ENCODE results near the gene HSPE1. TPM values are rescaled to one million over a fixed set of nuclear protein-coding genes. Genes with fewer than 3 reads are reported as not detected.
"Not testable (repeated sequence)": the region's sequence is repeated elsewhere in the genome, so short reads cannot be mapped to it uniquely, and the experiment has no call there.

HSPE1 gene
- total RNA-seq, 2 donors from 2014 or later, result 264 to 275 TPM

DNA sequence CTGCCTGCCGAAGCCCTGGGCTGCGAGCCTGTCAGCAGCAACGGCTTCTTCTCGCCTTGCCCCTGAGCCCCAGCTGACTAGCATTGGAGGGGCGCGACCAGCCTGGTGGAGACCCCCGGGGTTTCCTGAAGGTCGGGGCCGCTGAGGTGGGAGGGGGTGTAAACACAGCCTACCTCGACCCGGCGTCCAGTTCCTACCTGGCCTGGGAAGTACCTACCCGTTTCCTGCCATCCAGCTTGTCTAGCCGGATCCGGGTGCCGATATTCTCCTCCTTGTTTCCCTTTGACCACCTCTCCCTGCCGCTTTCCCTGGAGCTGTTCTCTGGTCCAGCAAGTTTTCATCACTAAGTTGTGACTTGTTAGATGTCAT lies 16.2 kb downstream of the HSPE1 start:
- Mint-ChIP-seq H3K27ac (peak overlapping the region; percentile 89 to 98), H3K36me3 (peaks cover 25 to 29% of the 10 kb centered on the region in 2 donors), H3K9me3 (peaks cover 0 to 4% of the 10 kb centered on the region in 2 donors)
- DNase-seq (ENCODE audit: low spot score in 2 of 2), result peak in 1 of 2 donors; percentile 20
- ATAC-seq, result peak; percentile 2 to 26

DNA sequence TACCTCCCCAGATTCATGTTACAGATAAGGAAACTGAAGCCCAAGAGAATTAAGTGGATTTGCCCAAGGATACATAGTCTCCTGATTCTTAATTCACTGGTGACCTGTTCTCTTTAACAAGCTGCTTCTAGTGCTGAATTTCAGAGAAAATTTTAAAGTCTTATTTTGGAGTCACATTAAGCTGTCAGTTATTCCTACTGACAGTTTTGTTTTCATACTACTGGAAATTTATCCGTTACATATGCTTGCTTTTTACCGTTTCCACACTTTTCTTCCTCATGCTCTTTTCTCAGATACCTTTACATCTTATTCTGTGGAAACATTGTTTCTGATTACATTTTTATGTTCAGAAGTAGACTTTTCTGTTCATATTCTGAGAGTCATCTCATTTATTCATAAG lies 17.0 kb downstream of the HSPE1 start:
- ATAC-seq (no peak), DNase-seq (ENCODE audit: low spot score in 2 of 2) (no peak)
- Mint-ChIP-seq H3K9me3 (peaks cover 0 to 4% of the 10 kb centered on the region in 2 donors), H3K27ac (peak overlapping the region; percentile 89 to 98), H3K36me3 (peaks cover 25 to 29% of the 10 kb centered on the region in 2 donors)

DNA sequence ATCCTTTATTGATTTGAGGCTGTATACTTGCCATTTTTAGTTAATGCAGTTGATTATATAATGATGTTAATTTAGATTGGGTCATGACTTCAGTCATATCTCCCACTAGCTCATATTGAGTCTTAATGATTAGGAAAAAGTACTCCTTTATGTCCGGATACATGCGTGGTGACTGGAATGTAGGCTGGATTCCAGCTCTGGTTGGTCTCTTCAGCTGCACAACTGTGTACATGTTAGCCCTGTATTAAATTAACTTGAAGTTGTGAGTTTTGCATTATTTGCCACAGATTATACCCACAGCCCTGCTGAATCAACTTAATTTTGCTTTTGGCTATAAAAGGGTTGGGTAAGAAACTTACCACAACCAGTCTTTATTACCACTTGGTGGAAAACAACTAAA lies 38.2 kb downstream of the HSPE1 start:
- ATAC-seq (no peak), DNase-seq (ENCODE audit: low spot score in 2 of 2) (no peak)
- no peaks in the 10 kb centered on the region for H3K9me3 Mint-ChIP-seq
- peaks cover 0 to 57% of the 10 kb centered on the region in 2 donors for H3K36me3 Mint-ChIP-seq
- no peak overlapping the region for H3K27ac Mint-ChIP-seq

DNA sequence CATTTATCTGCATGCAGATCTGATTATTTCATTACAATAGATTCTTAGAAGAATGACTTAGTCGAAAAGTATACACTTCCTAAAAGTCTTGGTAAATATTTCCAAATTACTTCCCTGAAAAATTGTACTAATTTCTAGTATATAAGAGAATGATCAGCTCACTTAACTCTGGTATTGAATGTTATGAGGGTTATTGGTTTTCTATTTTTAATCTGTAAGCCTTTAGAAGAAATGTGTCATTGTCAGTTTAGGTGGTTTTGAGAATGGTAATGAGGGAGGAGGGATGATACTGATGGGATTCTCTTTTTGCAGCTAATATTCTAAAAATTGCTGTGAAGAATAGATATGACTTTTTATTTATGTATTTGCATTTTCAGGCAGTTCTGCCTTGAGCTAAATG lies 39.6 kb downstream of the HSPE1 start:
- no peak for DNase-seq (ENCODE audit: low spot score in 2 of 2)
- ATAC-seq, result no peak
- H3K36me3 Mint-ChIP-seq, result peaks cover 0 to 51% of the 10 kb centered on the region in 2 donors
- no peaks in the 10 kb centered on the region for H3K9me3 Mint-ChIP-seq
- H3K27ac Mint-ChIP-seq, result peak overlapping the region in 1 of 2 donors; percentile 9

DNA sequence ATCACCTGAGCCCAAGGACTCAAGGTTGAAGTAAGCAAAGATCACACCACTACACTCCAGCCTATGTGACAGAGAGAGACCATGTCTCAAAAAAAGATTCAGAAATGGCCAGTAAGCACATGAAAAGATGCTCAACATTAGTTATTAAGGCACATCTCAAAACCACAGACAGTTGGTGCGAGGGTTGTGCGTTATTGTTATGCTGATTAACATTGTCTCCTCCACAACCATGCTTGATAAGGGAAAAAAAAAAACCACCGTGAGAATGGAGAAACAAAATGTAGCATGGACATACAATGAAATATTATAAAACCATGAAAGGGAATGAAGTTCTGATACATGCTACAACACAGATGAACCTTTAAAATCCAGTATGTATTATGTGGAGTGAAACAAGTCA lies 43.0 kb downstream of the HSPE1 start:
- peaks cover 0 to 35% of the 10 kb centered on the region in 2 donors for H3K36me3 Mint-ChIP-seq
- no peak for ATAC-seq
- DNase-seq (ENCODE audit: low spot score in 2 of 2), result no peak
- no peak overlapping the region for H3K27ac Mint-ChIP-seq
- no peaks in the 10 kb centered on the region for H3K9me3 Mint-ChIP-seq

DNA sequence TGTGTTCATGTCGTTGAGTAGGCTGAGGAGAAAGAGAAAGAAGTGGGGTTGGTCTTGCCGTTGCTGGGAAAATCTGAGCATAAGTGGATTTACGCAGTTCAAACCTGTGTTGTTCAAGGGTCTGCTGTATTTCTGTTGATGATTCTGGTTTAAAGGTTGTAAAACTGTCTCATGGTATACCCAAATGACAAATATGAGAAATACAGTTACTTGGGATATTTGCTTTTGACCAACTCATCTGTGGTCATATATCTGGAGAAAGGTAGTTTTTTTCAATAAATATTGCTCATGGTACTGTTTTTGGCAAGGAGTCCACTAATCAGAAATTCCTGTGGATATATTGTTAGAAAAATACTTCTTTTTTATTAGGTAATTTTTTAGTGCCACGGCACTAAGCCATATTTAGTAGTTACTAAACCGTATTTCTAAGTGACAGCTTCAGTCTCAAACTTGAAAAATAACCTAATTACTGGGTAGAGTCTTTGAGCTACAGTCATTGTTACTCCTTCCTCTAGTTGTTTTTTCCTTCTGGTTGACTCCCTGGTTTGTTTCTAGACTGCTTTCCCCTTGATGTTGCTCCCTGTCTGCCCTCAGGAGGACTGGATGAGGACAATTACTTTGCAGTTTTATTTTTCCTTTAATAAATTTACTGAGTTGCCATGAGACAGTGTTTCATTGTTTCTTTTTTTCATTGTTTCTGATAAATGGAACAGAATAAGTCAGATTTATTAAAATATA lies 47.2 kb downstream of the HSPE1 start:
- no peak for DNase-seq (ENCODE audit: low spot score in 2 of 2)
- H3K27ac Mint-ChIP-seq, result peak overlapping the region; percentile 23 to 31
- H3K9me3 Mint-ChIP-seq, result no peaks in the 10 kb centered on the region
- peaks cover 0 to 7% of the 10 kb centered on the region in 2 donors for H3K36me3 Mint-ChIP-seq
- no peak for ATAC-seq

DNA sequence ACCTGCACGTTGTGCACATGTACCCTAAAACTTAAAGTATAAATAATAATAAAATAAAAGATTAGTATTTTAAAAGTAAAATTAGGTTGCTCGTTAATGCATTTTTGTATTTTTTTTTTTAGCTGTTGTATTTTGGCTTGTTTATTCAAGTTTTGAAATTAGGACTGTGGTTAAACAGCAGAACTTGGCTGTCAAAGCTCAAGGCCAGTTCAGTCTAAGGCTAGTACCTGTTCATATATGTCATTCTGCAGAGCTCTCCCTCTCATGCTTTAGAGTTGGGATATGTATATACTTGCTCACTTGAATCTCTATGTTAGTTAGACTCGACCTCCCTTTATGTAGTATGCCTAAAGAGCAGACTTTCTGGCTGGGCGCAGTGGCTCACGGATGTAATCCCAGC lies 48.4 kb downstream of the HSPE1 start:
- Mint-ChIP-seq H3K9me3 (no peaks in the 10 kb centered on the region), H3K27ac (no peak overlapping the region), H3K36me3 (peaks cover 0 to under 1% of the 10 kb centered on the region in 2 donors)
- no peak for DNase-seq (ENCODE audit: low spot score in 2 of 2)
- ATAC-seq, result no peak

DNA sequence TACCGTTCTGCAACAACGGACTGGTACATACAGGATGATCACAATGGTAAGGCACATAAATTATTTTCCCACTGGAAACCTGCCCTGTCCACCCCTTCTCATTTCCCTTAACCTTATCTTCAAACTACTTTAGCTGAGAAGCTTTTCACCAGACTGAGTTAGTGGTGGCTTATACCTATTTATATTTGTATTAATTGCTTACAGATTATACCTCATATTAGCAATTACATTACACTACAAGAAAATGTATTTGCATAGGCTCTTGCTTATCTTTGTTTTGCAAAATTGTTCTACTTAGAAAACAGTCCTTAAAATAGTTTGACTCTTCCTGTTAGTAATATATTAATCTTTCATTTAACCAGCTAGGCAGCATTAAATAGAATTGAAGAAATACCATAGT lies 51.1 kb downstream of the HSPE1 start:
- ATAC-seq; H3K36me3 Mint-ChIP-seq; H3K9me3 Mint-ChIP-seq; H3K27ac Mint-ChIP-seq; DNase-seq (ENCODE audit: low spot score in 2 of 2): not testable (repeated sequence)

Other genes with a start within 250 kb of the HSPE1 start
- gene ANKRD44, start 189.6 kb upstream of the HSPE1 start, total RNA-seq, result 100 to 1,000 TPM; 103 to 130 TPM
- 100 to 1,000 TPM; 266 to 292 TPM for gene SF3B1, start 65.4 kb upstream of the HSPE1 start, total RNA-seq
- gene COQ10B, start 46.8 kb upstream of the HSPE1 start, total RNA-seq, result 10 to 100 TPM; 12.6 to 48.6 TPM
- gene HSPD1, start 539 bp upstream of the HSPE1 start, total RNA-seq, result 100 to 1,000 TPM; 646 to 811 TPM
- gene MOB4, start 15.7 kb downstream of the HSPE1 start, total RNA-seq, result 10 to 100 TPM; 16.0 to 21.2 TPM
- not detected for gene RFTN2, start 175.2 kb downstream of the HSPE1 start, total RNA-seq
- gene MARS2, start 205.0 kb downstream of the HSPE1 start, total RNA-seq, result 10 to 100 TPM; 10.0 to 11.6 TPM

Data from activated naive CD4-positive, alpha-beta T cell treated with anti-CD3 and anti-CD28 coated beads, Interleukin-2, amount 50 U/mL, for 72 hours (primary cell).